GM12878 (cell line): ENCODE data around the gene FCER2. TPM values are rescaled to one million over a fixed set of nuclear protein-coding genes. Genes with fewer than 3 reads are reported as not detected.

ENCODE experiments used
- ATAC-seq: fragments of 200-7000 bp; cut with Tn5 transposase; 3 replicates; pipeline ENCODE4 v1.9.1; 2020; ENCODE audit warnings: mild to moderate bottlenecking, moderate library complexity
- BruUV-seq: library from RNA; stranded (reverse); fragments of 400-500 nt; replicated peaks from 2 replicates; lab custom pipeline; 2021; lab: Mats Ljungman, UMichigan
- CTCF ChIA-PET: fragments of 300-600 bp; sonication (Branson Sonifier 250); formaldehyde crosslinking; extraction: SDS; loops from one replicate; lab custom pipeline; 2021; ENCODE audit warnings: inconsistent platforms; lab: Yijun Ruan, JAX
- POLR2A ChIA-PET: fragments of 350-600 bp; formaldehyde crosslinking; extraction: SDS; loops from one replicate; lab custom pipeline; 2021; ENCODE audit warnings: inconsistent platforms; lab: Charles Lee
- RAD21 ChIA-PET: fragments of 300-600 bp; sonication (Branson Sonifier 250); formaldehyde crosslinking; loops from one replicate; lab custom pipeline; 2023; ENCODE audit warnings: antibody characterized with exemption; ENCODE audit not compliant: unreplicated experiment; lab: Charles Lee
- SMC1A ChIA-PET: fragments of 300-600 bp; sonication (Branson Sonifier 250); formaldehyde crosslinking; loops from one replicate; lab custom pipeline; 2023; ENCODE audit not compliant: unreplicated experiment, uncharacterized antibody; lab: Charles Lee
- DNase-seq: peaks from one replicate; pipeline ENCODE4 v3.0.0-alpha.2; 2011; ENCODE audit warnings: low read depth, low spot score
- FAIRE-seq: peaks from 3 replicates; lab custom pipeline; 2011; peaks lifted over from hg19 to GRCh38; lab: Jason Lieb, UNC
- H2AFZ ChIP-seq: 2 replicates; pipeline ENCODE4 v1.6.0; 2011; ENCODE audit warnings: low read depth, low read length, control low read depth; ENCODE audit not compliant: control insufficient read depth
- H3K27ac ChIP-seq: 2 replicates; pipeline ENCODE4 v1.5.1; 2011; ENCODE audit warnings: control low read depth; ENCODE audit not compliant: control insufficient read depth, insufficient read depth
- H3K27me3 ChIP-seq, 2 experiments: replicated peaks in 1 of 2; 2 replicates each; pipeline versions ENCODE4 v1.6.0 to v1.6.1; 2011; ENCODE audit warnings: low read length in 1 of 2; ENCODE audit not compliant: control insufficient read depth in 2 of 2, insufficient read depth in 2 of 2
- H3K36me3 ChIP-seq, 2 experiments: 2 replicates each; pipeline ENCODE4 v1.5.1; 2011; ENCODE audit warnings: low read length in 1 of 2; ENCODE audit not compliant: control insufficient read depth in 2 of 2, insufficient read depth in 2 of 2
- H3K4me1 ChIP-seq: 2 replicates; pipeline ENCODE4 v1.6.1; 2011; ENCODE audit warnings: mild to moderate bottlenecking, low read length, moderate library complexity, mixed read lengths; ENCODE audit not compliant: control insufficient read depth, insufficient read depth
- H3K4me2 ChIP-seq: 2 replicates; pipeline ENCODE4 v1.6.0; 2011; ENCODE audit warnings: control low read depth; ENCODE audit not compliant: control insufficient read depth, insufficient read depth
- H3K4me3 ChIP-seq: fragments of 200-600 bp; sonication (generic); 2 replicates; pipeline ENCODE4 v1.5.1; 2016
- H3K79me2 ChIP-seq: 2 replicates; pipeline ENCODE4 v1.6.0; 2011; ENCODE audit warnings: low read length; ENCODE audit not compliant: control insufficient read depth, insufficient read depth
- H3K9ac ChIP-seq: 2 replicates; pipeline ENCODE4 v1.8.0; 2011; ENCODE audit warnings: low read length, control low read depth, mixed read lengths; ENCODE audit not compliant: control insufficient read depth, insufficient read depth
- H3K9me3 ChIP-seq: replicated peaks from 3 replicates; pipeline ENCODE4 v1.5.1; 2011; ENCODE audit warnings: mild to moderate bottlenecking, low read length; ENCODE audit not compliant: control insufficient read depth, insufficient read depth
- H4K20me1 ChIP-seq: 2 replicates; pipeline ENCODE4 v1.6.0; 2011; ENCODE audit not compliant: control insufficient read depth, insufficient read depth
- ATF3 ChIP-seq: IDR thresholded peaks from 2 replicates; pipeline ENCODE4 v1.6.1; 2011; ENCODE audit warnings: low read depth, mild to moderate bottlenecking, low read length, moderate library complexity, borderline replicate concordance; ENCODE audit errors: extremely low read depth
- ATF7 ChIP-seq: fragments of 450-650 bp; IDR thresholded peaks from 2 replicates; pipeline ENCODE4 v1.6.1; 2016; ENCODE audit warnings: low read depth, mild to moderate bottlenecking
- BRCA1 ChIP-seq: IDR thresholded peaks from 2 replicates; pipeline ENCODE4 v1.6.1; 2011; ENCODE audit warnings: low read depth, low read length, improper control_type of control experiment
- ELK1 ChIP-seq: IDR thresholded peaks from 2 replicates; pipeline ENCODE4 v1.6.1; 2012; ENCODE audit warnings: low read depth, low read length, improper control_type of control experiment
- ESRRA ChIP-seq: IDR thresholded peaks from 2 replicates; pipeline ENCODE4 v1.6.1; 2012; ENCODE audit warnings: mild to moderate bottlenecking, low read length, improper control_type of control experiment
- HDAC6 ChIP-seq: fragments of 200-600 bp; sonication (generic); IDR thresholded peaks from one replicate; pipeline ENCODE4 v1.8.0; 2017; ENCODE audit warnings: antibody characterized with exemption; ENCODE audit not compliant: unreplicated experiment
- MYB ChIP-seq: fragments of 150-350 bp; IDR thresholded peaks from 2 replicates; pipeline ENCODE4 v1.6.1; 2014; ENCODE audit warnings: mild to moderate bottlenecking, low read depth, low read length, borderline replicate concordance
- NRF1 ChIP-seq: conservative IDR thresholded peaks from 2 replicates; pipeline ENCODE4 v1.6.1; 2011; ENCODE audit warnings: mild to moderate bottlenecking, low read depth, low read length, improper control_type of control experiment
- POU2F2 ChIP-seq: IDR thresholded peaks from 3 replicates; pipeline ENCODE4 v1.6.1; 2011; ENCODE audit warnings: low read depth, mild to moderate bottlenecking, low read length, borderline replicate concordance
- RCOR1 ChIP-seq: conservative IDR thresholded peaks from 2 replicates; pipeline ENCODE4 v1.6.1; 2012; ENCODE audit warnings: low read depth, low read length, improper control_type of control experiment
- SIN3A ChIP-seq: IDR thresholded peaks from 2 replicates; pipeline ENCODE4 v1.6.1; 2012; ENCODE audit warnings: low read depth, low read length, improper control_type of control experiment
- SIX5 ChIP-seq: IDR thresholded peaks from 2 replicates; pipeline ENCODE4 v1.6.1; 2011; ENCODE audit warnings: mild to moderate bottlenecking, low read depth, low read length, moderate library complexity; ENCODE audit not compliant: severe bottlenecking
- SPI1 ChIP-seq: IDR thresholded peaks from 2 replicates; pipeline ENCODE4 v1.6.1; 2011; ENCODE audit warnings: low read depth, mild to moderate bottlenecking, low read length, moderate library complexity, borderline replicate concordance; ENCODE audit not compliant: insufficient read depth
- SRF ChIP-seq, 2 experiments: IDR thresholded peaks; 2 replicates each; pipeline ENCODE4 v1.6.1; 2011; ENCODE audit warnings: low read depth in 2 of 2, low read length in 2 of 2, mild to moderate bottlenecking in 1 of 2, moderate library complexity in 1 of 2
- SUPT20H ChIP-seq: IDR thresholded peaks from 2 replicates; pipeline ENCODE4 v1.6.1; 2011; ENCODE audit warnings: low read depth, mild to moderate bottlenecking, low read length, moderate library complexity, borderline replicate concordance; ENCODE audit not compliant: control insufficient read depth
- TAF1 ChIP-seq: IDR thresholded peaks from 2 replicates; pipeline ENCODE4 v1.6.1; 2011; ENCODE audit warnings: mild to moderate bottlenecking, low read depth, low read length, borderline replicate concordance
- WGBS: methylation state at CpG from one replicate; pipeline ENCODE4 v1.1.6; 2016; ENCODE audit warnings: low lambda C conversion rate; ENCODE audit not compliant: insufficient replicate concordance, insufficient coverage; ENCODE audit errors: missing lambda C conversion rate; 5-methylcytosine and 5-hydroxymethylcytosine counted together
- in situ Hi-C: fragments of 300-500 bp; cut with MboI; formaldehyde crosslinking; loops from 9 replicates; pipeline ENCODE4 v1.14.3; 2018; ENCODE audit warnings: mixed read lengths
- intact Hi-C: fragments of 100-400 bp; cut with micrococcal nuclease; formaldehyde crosslinking; loops from one replicate; pipeline ENCODE4 v1.14.2; 2022; ENCODE audit not compliant: unreplicated experiment
- polyA plus RNA-seq, 11 experiments: library from polyadenylated mRNA; depleted of rRNA in 4 of 11; unstranded in 6 of 11; stranded (reverse) in 5 of 11; fragments of >200 nt; fragmentation: Nextera tagmentation in 4 of 11; fragmentation: Illumina TruSeq in 1 of 11; extraction: Ambion mirVana in 4 of 11; extraction: Trizol in 1 of 11; gene quantifications; 1 replicate in 1 of 11; 2 replicates in 10 of 11; pipeline versions ENCODE4 v1.2.1 to v1.2.3, GENCODE V29; 2011 to 2016; ENCODE audit warnings: inconsistent platforms in 2 of 11, missing spikeins in 2 of 11, low read depth in 1 of 11
- total RNA-seq, 4 experiments: library from RNA; depleted of rRNA in 3 of 4; stranded (reverse); fragments of >200 nt in 3 of 4; fragmentation: Illumina TruSeq in 1 of 4; extraction: Trizol in 1 of 4; gene quantifications; 2 replicates each; pipeline versions ENCODE4 v1.2.1 to v1.2.3, GENCODE V29; 2013 to 2021

FCER2 gene
- total and polyA plus RNA-seq, 10 of the 15 experiments (the other 5 are each of a cell fraction or from before 2014, with no cell fraction given): 44.0 to 424 (median 241) TPM

GRCh38 chr19:7655581-7655980 lies 46.4 kb downstream of the FCER2 start:
- TF ChIP-seq ELK1: no peak
- no peak for TF ChIP-seq POU2F2
- TF ChIP-seq SIX5: no peak
- H3K9me3 ChIP-seq: no peaks in the 10 kb centered on the region
- WGBS: 54% methylated on average over 8 of the region's 8 CpGs
- ATAC-seq (no peak), DNase-seq (no peak), FAIRE-seq (no peak)
- H3K4me1 ChIP-seq: peaks cover 20% of the 10 kb centered on the region
- H3K27ac ChIP-seq: no peak overlapping the region
- intact Hi-C loops: no loop called here
- no peaks in the 10 kb centered on the region; a peak in 1 of 4 replicates for H3K27me3 ChIP-seq
- BruUV-seq: no TSS peak
- no peak overlapping the region for H3K9ac ChIP-seq
- in situ Hi-C loops: no loop called here
- ChIA-PET SMC1A (interaction anchor here (0.6 kb wide), 1 partner anchor 154 kb away, joined by 3 read pairs; no protein-coding TSS in a partner anchor), CTCF (interaction anchor here (0.8 to 1.3 kb wide), 5 partner anchors 22 to 144 kb away, joined by 3 to 5 read pairs (median 3); partner anchors contain the start of genes MCEMP1 and TRAPPC5), RAD21 (interaction anchor here (1.0 to 1.1 kb wide), 2 partner anchors 25 to 26 kb away, joined by 3 to 4 read pairs; partner anchors contain the start of genes PET100 and TRAPPC5), POLR2A (interaction anchor here (0.6 kb wide), 1 partner anchor 522 kb away, joined by 4 read pairs; no protein-coding TSS in a partner anchor)
- no peak overlapping the region for H3K4me3 ChIP-seq
- no peak overlapping the region for H3K4me2 ChIP-seq
- H3K79me2 ChIP-seq: no peaks in the 10 kb centered on the region
- H2AFZ ChIP-seq: no peak overlapping the region
- no peaks in the 10 kb centered on the region for H4K20me1 ChIP-seq
- H3K36me3 ChIP-seq: no peaks in the 10 kb centered on the region

- Histone ChIP-seq H3K27me3 (no peaks in the 10 kb centered on the region; a peak in 1 of 4 replicates), H3K4me3 (no peak overlapping the region), H3K9me3 (no peaks in the 10 kb centered on the region), H3K36me3 (no peaks in the 10 kb centered on the region), H3K79me2 (no peaks in the 10 kb centered on the region), H2AFZ (no peak overlapping the region), H4K20me1 (no peaks in the 10 kb centered on the region), H3K4me1 (peaks cover 20% of the 10 kb centered on the region), H3K4me2 (no peak overlapping the region), H3K27ac (no peak overlapping the region), H3K9ac (no peak overlapping the region)
- DNase-seq: no peak
- no peak for ATAC-seq
- ChIA-PET SMC1A (interaction anchor here (1.6 to 3.5 kb wide), 2 partner anchors 117 to 145 kb away, joined by 5 to 20 read pairs; no protein-coding TSS in a partner anchor), RAD21 (interaction anchor here (1.6 kb wide), 1 partner anchor 146 kb away, joined by 8 read pairs; no protein-coding TSS in a partner anchor), POLR2A (no interaction called here), CTCF (interaction anchor here (1.3 to 1.8 kb wide), 3 partner anchors 26 to 145 kb away, joined by 4 to 9 read pairs (median 5); partner anchors contain the start of gene TRAPPC5)
- in situ Hi-C loops (no loop called here), intact Hi-C loops (no loop called here)
- BruUV-seq: no TSS peak
- 75% methylated on average over 8 of the region's 8 CpGs for WGBS
- FAIRE-seq: no peak
- TF ChIP-seq BRCA1 (no peak), TAF1 (no peak), SUPT20H (no peak), MYB (no peak), NRF1 (no peak), HDAC6 (no peak), SIN3A (no peak), ATF7 (no peak), ATF3 (no peak), ESRRA (no peak), RCOR1 (no peak), SRF (IDR thresholded peaks at IDR 0.05; ENCODE audit: low read depth in 2 of 2, low read length in 2 of 2) (no peak), SPI1 (no peak)
These were observed 47.5 kb downstream of the FCER2 start for GRCh38 chr19:7654401-7654800.
